ENCODE data around the gene TAF1D. TPM values are rescaled to one million over a fixed set of nuclear protein-coding genes. Genes with fewer than 3 reads are reported as not detected.

TAF1D gene
- total RNA-seq, 1 experiment from 2014 or later = 182 TPM

Other genes with a start within 250 kb of the TAF1D start
- 7.3 TPM in 1 of 2 replicates, not detected in the other for gene SMCO4, start 198.1 kb downstream of the TAF1D start, total RNA-seq (2014; rRNA removed; shearing (Covaris generic))
- gene CEP295, start 79.8 kb downstream of the TAF1D start, total RNA-seq (2014; rRNA removed; shearing (Covaris generic)) = 4.9 and 18.3 TPM in 2 replicates
- gene C11orf54, start 177 bp upstream of the TAF1D start, total RNA-seq (2014; rRNA removed; shearing (Covaris generic)) = 10.7 and 21.2 TPM in 2 replicates
- gene MED17, start 42.8 kb upstream of the TAF1D start, total RNA-seq (2014; rRNA removed; shearing (Covaris generic)) = 34.2 and 38.6 TPM in 2 replicates
- not detected in 2 replicates for gene VSTM5, start 109.1 kb upstream of the TAF1D start, total RNA-seq (2014; rRNA removed; shearing (Covaris generic))

All from G401 (cell line).